ENCODE results near the gene ZFP92.

ZFP92 gene

GRCh38 chrX:153441296-153441695 is 30.0 kb downstream of the ZFP92 start:
- DNase-seq: no peak

GRCh38 chrX:153441981-153442380 is 30.7 kb downstream of the ZFP92 start:
- no peak for DNase-seq

GRCh38 chrX:153442463-153442862 is 31.2 kb downstream of the ZFP92 start:
- DNase-seq: no peak

- DNase-seq: no peak
Measured at GRCh38 chrX:153443476-153444332, 32.4 kb downstream of the ZFP92 start.

GRCh38 chrX:153444333-153445011 is 33.2 kb downstream of the ZFP92 start:
- no peak for DNase-seq

- no peak for DNase-seq
Measured at GRCh38 chrX:153445106-153445855, 34.0 kb downstream of the ZFP92 start.

GRCh38 chrX:153445856-153446635 is 34.8 kb downstream of the ZFP92 start, which contains the start of gene TREX2:
TREX2 (minus strand) TSS chrX:153446056; CDS start chrX:153445430, 626 bp downstream.
- DNase-seq: no peak

GRCh38 chrX:153446636-153446936 is 35.3 kb downstream of the ZFP92 start:
- DNase-seq: no peak

- no peak for DNase-seq
Measured at GRCh38 chrX:153446950-153447580, 35.8 kb downstream of the ZFP92 start.

- DNase-seq: no peak
Measured at GRCh38 chrX:153447581-153447960, 36.3 kb downstream of the ZFP92 start.

GRCh38 chrX:153448556-153449367 is 37.5 kb downstream of the ZFP92 start:
- no peak for DNase-seq

- no peak for DNase-seq
Measured at GRCh38 chrX:153449368-153450113, 38.3 kb downstream of the ZFP92 start.

- no peak for DNase-seq
Measured at GRCh38 chrX:153450114-153450948, 39.1 kb downstream of the ZFP92 start.

- no peak for DNase-seq
Measured at GRCh38 chrX:153450949-153451277, 39.6 kb downstream of the ZFP92 start.

GRCh38 chrX:153454901-153455550 is 43.8 kb downstream of the ZFP92 start:
- DNase-seq: no peak

- no peak for DNase-seq
Measured at GRCh38 chrX:153455571-153455970, 44.3 kb downstream of the ZFP92 start.

GRCh38 chrX:153456161-153456560 is 44.9 kb downstream of the ZFP92 start:
- no peak for DNase-seq

GRCh38 chrX:153456704-153457103 is 45.4 kb downstream of the ZFP92 start:
- no peak for DNase-seq

- DNase-seq: no peak
Measured at GRCh38 chrX:153457136-153457825, 46.0 kb downstream of the ZFP92 start.
